H9 (cell line): ENCODE data around the gene ANKRD13D. TPM values are rescaled to one million over a fixed set of nuclear protein-coding genes. Genes with fewer than 3 reads are reported as not detected.

Experiments used
- DNase-seq: peaks from one replicate; pipeline ENCODE4 v3.0.0-alpha.2; 2017
- H2AFZ ChIP-seq: one replicate; pipeline ENCODE4 v1.6.1; 2013; ENCODE audit warnings: mild to moderate bottlenecking, low read length, control low read depth, moderate library complexity
- H2AK5ac ChIP-seq: 2 replicates; pipeline ENCODE4 v1.6.1; 2013; ENCODE audit warnings: low read length, control low read depth, mixed read lengths; ENCODE audit not compliant: insufficient read length
- H2BK120ac ChIP-seq: one replicate; pipeline ENCODE4 v1.6.1; 2013; ENCODE audit warnings: low read depth, mild to moderate bottlenecking, low read length, control low read depth, inconsistent platforms; ENCODE audit not compliant: poor library complexity, severe bottlenecking
- H2BK12ac ChIP-seq: 2 replicates; pipeline ENCODE4 v1.6.1; 2013; ENCODE audit warnings: low read length, control low read depth, mixed read lengths, low read depth; ENCODE audit not compliant: insufficient read length
- H2BK15ac ChIP-seq: 2 replicates; pipeline ENCODE4 v1.6.1; 2013; ENCODE audit warnings: low read depth, low read length, control low read depth
- H2BK20ac ChIP-seq: one replicate; pipeline ENCODE4 v1.6.1; 2013; ENCODE audit warnings: low read depth, mild to moderate bottlenecking, low read length, control low read depth, inconsistent platforms; ENCODE audit not compliant: poor library complexity, severe bottlenecking
- H2BK5ac ChIP-seq: 2 replicates; pipeline ENCODE4 v1.6.1; 2013; ENCODE audit warnings: low read length, control low read depth, mixed read lengths; ENCODE audit not compliant: insufficient read length
- H3K14ac ChIP-seq: 2 replicates; pipeline ENCODE4 v1.6.1; 2013; ENCODE audit warnings: low read length, control low read depth; ENCODE audit not compliant: insufficient read depth
- H3K18ac ChIP-seq: 2 replicates; pipeline ENCODE4 v1.6.1; 2013; ENCODE audit warnings: low read depth, mild to moderate bottlenecking, mixed read lengths, low read length, control low read depth; ENCODE audit not compliant: insufficient read length
- H3K23ac ChIP-seq: 2 replicates; pipeline ENCODE4 v1.6.1; 2013; ENCODE audit warnings: low read length, control low read depth, mixed read lengths, low read depth; ENCODE audit not compliant: insufficient read length
- H3K23me2 ChIP-seq: 2 replicates; pipeline ENCODE4 v1.6.1; 2013; ENCODE audit warnings: low read depth, mild to moderate bottlenecking, mixed read lengths, low read length, control low read depth; ENCODE audit not compliant: insufficient read length, poor library complexity, severe bottlenecking
- H3K27ac ChIP-seq: 2 replicates; pipeline ENCODE4 v1.5.1; 2013; ENCODE audit warnings: low read length, control low read depth, mixed read lengths, low read depth; ENCODE audit not compliant: insufficient read length
- H3K27me3 ChIP-seq: 2 replicates; pipeline ENCODE4 v1.6.1; 2013; ENCODE audit warnings: low read length, control low read depth, inconsistent platforms; ENCODE audit not compliant: insufficient read depth
- H3K4ac ChIP-seq: 2 replicates; pipeline ENCODE4 v1.6.1; 2013; ENCODE audit warnings: low read depth, mild to moderate bottlenecking, control low read depth, inconsistent platforms, low read length, moderate library complexity
- H3K4me1 ChIP-seq: 2 replicates; pipeline ENCODE4 v1.6.1; 2013; ENCODE audit warnings: low read length, control low read depth, inconsistent platforms; ENCODE audit not compliant: insufficient read depth
- H3K4me2 ChIP-seq: 2 replicates; pipeline ENCODE4 v1.6.1; 2013; ENCODE audit warnings: low read length, control low read depth, mixed read lengths; ENCODE audit not compliant: insufficient read length, insufficient read depth
- H3K56ac ChIP-seq: 2 replicates; pipeline ENCODE4 v1.6.1; 2013; ENCODE audit warnings: low read depth, mild to moderate bottlenecking, mixed read lengths, low read length, control low read depth; ENCODE audit not compliant: insufficient read length
- H3K79me1 ChIP-seq: 2 replicates; pipeline ENCODE4 v1.6.1; 2013; ENCODE audit warnings: low read depth, mild to moderate bottlenecking, moderate library complexity, low read length, control low read depth, inconsistent platforms; ENCODE audit not compliant: insufficient read depth, poor library complexity, severe bottlenecking
- H3K79me2 ChIP-seq: 2 replicates; pipeline ENCODE4 v1.6.1; 2013; ENCODE audit warnings: low read length, control low read depth, inconsistent platforms; ENCODE audit not compliant: insufficient read depth
- H3K9ac ChIP-seq: 2 replicates; pipeline ENCODE4 v1.6.1; 2013; ENCODE audit warnings: low read length, control low read depth, mixed read lengths; ENCODE audit not compliant: insufficient read length; ENCODE audit errors: extremely low read depth
- H3K9me3 ChIP-seq: one replicate; pipeline ENCODE4 v1.6.1; 2013; ENCODE audit warnings: low read depth, low read length, inconsistent platforms; ENCODE audit not compliant: control insufficient read depth
- H3T11ph ChIP-seq: one replicate; pipeline ENCODE4 v1.6.1; 2013; ENCODE audit warnings: mild to moderate bottlenecking, low read length, control low read depth, inconsistent platforms
- H4K20me1 ChIP-seq: one replicate; pipeline ENCODE4 v1.6.1; 2013; ENCODE audit not compliant: control insufficient read depth, insufficient read length, insufficient read depth
- H4K5ac ChIP-seq: 2 replicates; pipeline ENCODE4 v1.6.1; 2013; ENCODE audit warnings: low read depth, mild to moderate bottlenecking, mixed read lengths, low read length, control low read depth; ENCODE audit not compliant: insufficient read length
- H4K8ac ChIP-seq: replicated peaks from 2 replicates; pipeline ENCODE4 v1.6.1; 2013; ENCODE audit warnings: low read length, control low read depth, mixed read lengths, low read depth; ENCODE audit not compliant: insufficient read length
- H4K91ac ChIP-seq: 2 replicates; pipeline ENCODE4 v1.6.1; 2013; ENCODE audit warnings: low read depth, mild to moderate bottlenecking, moderate library complexity, mixed read lengths, low read length, control low read depth; ENCODE audit not compliant: insufficient read length
- H3K27ac Mint-ChIP-seq, 3 experiments: 2 replicates in 2 of 3; 3 replicates in 1 of 3; pipeline ENCODE4 v1.8.0; 2020 to 2021; ENCODE audit warnings: mixed read lengths in 3 of 3, mild to moderate bottlenecking in 1 of 3, moderate library complexity in 1 of 3
- H3K27me3 Mint-ChIP-seq: 2 replicates; pipeline ENCODE4 v1.8.0; 2021; ENCODE audit warnings: low read depth, mild to moderate bottlenecking, moderate library complexity, mixed read lengths
- H3K36me3 Mint-ChIP-seq, 3 experiments: 2 replicates in 2 of 3; 3 replicates in 1 of 3; pipeline ENCODE4 v1.8.0; 2020 to 2021; ENCODE audit warnings: low read depth in 3 of 3, mixed read lengths in 3 of 3; ENCODE audit not compliant: insufficient read depth in 1 of 3
- H3K4me1 Mint-ChIP-seq, 2 experiments: 2 replicates each; pipeline ENCODE4 v1.8.0; 2020; ENCODE audit warnings: mixed read lengths in 2 of 2
- H3K4me3 Mint-ChIP-seq, 2 experiments: 2 replicates in 1 of 2; 3 replicates in 1 of 2; pipeline ENCODE4 v1.8.0; 2020 to 2021; ENCODE audit warnings: mild to moderate bottlenecking in 2 of 2, mixed read lengths in 2 of 2, moderate library complexity in 1 of 2
- H3K9me3 Mint-ChIP-seq, 2 experiments: 2 replicates in 1 of 2; 3 replicates in 1 of 2; pipeline ENCODE4 v1.8.0; 2020; ENCODE audit warnings: mild to moderate bottlenecking in 2 of 2, mixed read lengths in 2 of 2, moderate library complexity in 1 of 2
- WGBS: extraction: QIAGEN DNeasy Blood & Tissue Kit; methylation state at CpG from one replicate; pipeline ENCODE4 v1.1.7; 2013; ENCODE audit warnings: missing lambda C conversion rate, low lambda C conversion rate, mixed read lengths; ENCODE audit not compliant: insufficient read length; ENCODE audit errors: extremely low coverage; 5-methylcytosine and 5-hydroxymethylcytosine counted together
- total RNA-seq: library from RNA; stranded (reverse); gene quantifications from 2 replicates; pipeline ENCODE4 v1.2.1, GENCODE V29; 2021
- TF ChIP-seq, protein P1 (sequence below): fragments of 200-600 bp; sonication (generic); conservative IDR thresholded peaks from 3 replicates; pipeline ENCODE4 v1.8.0; 2021; ENCODE audit warnings: antibody characterized with exemption, mild to moderate bottlenecking

Gene ANKRD13D
- total RNA-seq, 1 experiment from 2014 or later, result 42.1 TPM

DNA sequence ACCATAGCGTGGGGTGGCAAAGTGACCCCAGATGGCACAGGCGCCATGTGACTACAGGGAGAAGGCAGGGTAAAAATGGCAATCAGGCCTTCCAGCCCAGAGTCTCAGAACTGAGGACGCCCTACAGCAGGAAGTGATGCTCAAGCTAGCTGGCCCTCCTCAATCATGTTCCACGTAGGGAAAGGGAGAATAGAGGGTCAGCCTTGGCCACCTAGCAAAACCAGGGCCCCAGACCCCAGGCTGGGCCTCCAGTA lies 978 bp upstream of the ANKRD13D start:
- Histone ChIP-seq H2BK15ac (no peak overlapping the region), H3K18ac (peak overlapping the region; percentile 66), H3K27me3 (no peaks in the 10 kb centered on the region), H2AFZ (no peak overlapping the region), H4K8ac (no peak overlapping the region), H3K27ac (peak overlapping the region; percentile 64), H3T11ph (no peak overlapping the region), H2BK12ac (no peak overlapping the region), H2BK20ac (no peak overlapping the region), H2BK120ac (no peak overlapping the region), H3K9ac (peak overlapping the region; percentile 73), H3K9me3 (no peaks in the 10 kb centered on the region), H3K79me1 (no peaks in the 10 kb centered on the region), H4K5ac (no peak overlapping the region), H3K4me1 (peaks cover 4% of the 10 kb centered on the region; the same call in 1 of the 2 replicates), H3K56ac (no peak overlapping the region), H3K4me2 (peak overlapping the region; percentile 84), H4K91ac (no peak overlapping the region), H3K23me2 (peaks cover 6% of the 10 kb centered on the region), H2BK5ac (no peak overlapping the region), H4K20me1 (no peaks in the 10 kb centered on the region), H3K4ac (no peak overlapping the region), H3K79me2 (no peaks in the 10 kb centered on the region), H2AK5ac (no peak overlapping the region), H3K23ac (no peak overlapping the region), H3K14ac (peak overlapping the region; percentile 81)
- peaks cover 2% of the 10 kb centered on the region; the same call in 1 of the 2 replicates for H3K27me3 Mint-ChIP-seq
- peak overlapping the region; percentile 69 to 70 for H3K4me3 Mint-ChIP-seq
- no CpG with 5 or more reads among the region's 4 CpGs for WGBS
- H3K36me3 Mint-ChIP-seq, result peaks cover 10 to 48% (median 23%) of the 10 kb centered on the region in 3 experiments; a peak in 6 of 7 replicates
- H3K4me1 Mint-ChIP-seq, result peaks cover 16 to 17% of the 10 kb centered on the region in 2 experiments
- DNase-seq, result no peak
- H3K27ac Mint-ChIP-seq, result peak overlapping the region; percentile 77 to 98 (median 94); a peak in 4 of 7 replicates
- TF ChIP-seq, protein P1, sequence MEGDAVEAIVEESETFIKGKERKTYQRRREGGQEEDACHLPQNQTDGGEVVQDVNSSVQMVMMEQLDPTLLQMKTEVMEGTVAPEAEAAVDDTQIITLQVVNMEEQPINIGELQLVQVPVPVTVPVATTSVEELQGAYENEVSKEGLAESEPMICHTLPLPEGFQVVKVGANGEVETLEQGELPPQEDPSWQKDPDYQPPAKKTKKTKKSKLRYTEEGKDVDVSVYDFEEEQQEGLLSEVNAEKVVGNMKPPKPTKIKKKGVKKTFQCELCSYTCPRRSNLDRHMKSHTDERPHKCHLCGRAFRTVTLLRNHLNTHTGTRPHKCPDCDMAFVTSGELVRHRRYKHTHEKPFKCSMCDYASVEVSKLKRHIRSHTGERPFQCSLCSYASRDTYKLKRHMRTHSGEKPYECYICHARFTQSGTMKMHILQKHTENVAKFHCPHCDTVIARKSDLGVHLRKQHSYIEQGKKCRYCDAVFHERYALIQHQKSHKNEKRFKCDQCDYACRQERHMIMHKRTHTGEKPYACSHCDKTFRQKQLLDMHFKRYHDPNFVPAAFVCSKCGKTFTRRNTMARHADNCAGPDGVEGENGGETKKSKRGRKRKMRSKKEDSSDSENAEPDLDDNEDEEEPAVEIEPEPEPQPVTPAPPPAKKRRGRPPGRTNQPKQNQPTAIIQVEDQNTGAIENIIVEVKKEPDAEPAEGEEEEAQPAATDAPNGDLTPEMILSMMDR, result no peak
- H3K9me3 Mint-ChIP-seq, result no peaks in the 10 kb centered on the region; a peak in 1 of 5 replicates
